ENCODE results near the gene CDC42SE2.

DNA sequence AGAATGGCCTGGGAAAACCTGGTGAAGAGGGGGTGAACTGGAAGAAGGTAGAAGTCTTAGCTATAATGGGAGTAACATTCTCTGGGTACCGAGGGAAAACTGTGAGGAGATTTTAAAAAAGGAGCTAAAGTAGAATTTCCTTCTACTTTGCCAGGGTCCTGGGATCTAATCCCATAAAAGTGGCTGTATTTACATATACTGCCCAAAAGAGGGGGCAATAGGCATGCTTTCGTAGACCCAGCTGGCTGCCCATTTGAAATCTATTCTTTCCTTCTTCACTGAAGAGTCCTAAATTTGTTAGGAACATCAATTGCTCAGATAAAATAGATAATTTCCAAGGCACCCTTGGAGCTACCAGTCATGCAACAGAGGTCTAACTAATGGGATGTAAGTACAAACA lies 159.2 kb downstream of the CDC42SE2 start:
- TF ChIP-seq CTCF (IDR thresholded peaks at IDR 0.05; ENCODE audit: insufficient read depth, low read length), result no peak
- no peak for TF ChIP-seq REST (IDR thresholded peaks at IDR 0.05; ENCODE audit: insufficient replicate concordance, low read depth)
